Activated CD4-positive, alpha-beta T cell treated with anti-CD3 and anti-CD28 coated beads, Interleukin-2, amount 10 ng/mL, durations not matched to agents 24 days and 14 days (primary cell): ENCODE data around the gene KRTAP10-6. TPM values are rescaled to one million over a fixed set of nuclear protein-coding genes. Genes with fewer than 3 reads are reported as not detected.

ENCODE experiments used
- DNase-seq: peaks from one replicate; pipeline ENCODE4 v3.0.0; 2022
- H3K27ac Mint-ChIP-seq: one replicate; pipeline ENCODE4 v1.8.0; 2022; ENCODE audit warnings: mild to moderate bottlenecking, mixed read lengths
- H3K27me3 Mint-ChIP-seq: one replicate; pipeline ENCODE4 v1.8.0; 2022; ENCODE audit warnings: mixed read lengths
- H3K36me3 Mint-ChIP-seq: one replicate; pipeline ENCODE4 v1.8.0; 2022; ENCODE audit warnings: low read depth, mild to moderate bottlenecking, mixed read lengths
- H3K4me1 Mint-ChIP-seq: one replicate; pipeline ENCODE4 v1.8.0; 2021; ENCODE audit warnings: mixed read lengths
- H3K4me3 Mint-ChIP-seq: one replicate; pipeline ENCODE4 v1.8.0; 2022; ENCODE audit warnings: mild to moderate bottlenecking, moderate library complexity, mixed read lengths
- H3K9me3 Mint-ChIP-seq: one replicate; pipeline ENCODE4 v1.8.0; 2021; ENCODE audit warnings: mixed read lengths
- intact Hi-C: fragments of 100-400 bp; cut with micrococcal nuclease; formaldehyde crosslinking; loops from one replicate; pipeline ENCODE4 v1.15.1; 2023
- total RNA-seq: library from RNA; stranded (reverse); gene quantifications from 2 replicates; pipeline ENCODE4 v1.2.3, GENCODE V29; 2022

Gene KRTAP10-6
- total RNA-seq, 1 donor from 2014 or later, result not detected

GRCh38 chr21:44626673-44627143, 34.4 kb upstream of the KRTAP10-6 start, which contains the start of gene KRTAP10-9:
KRTAP10-9 (plus strand) TSS chr21:44627093; CDS start chr21:44627172, 79 bp downstream.
- Mint-ChIP-seq H3K36me3 (peaks cover 19% of the 10 kb centered on the region), H3K27ac (no peak within 1 kb of the TSS), H3K4me1 (peaks cover 5% of the 10 kb centered on the region), H3K4me3 (no peak within 1 kb of the TSS), H3K27me3 (peaks cover 4% of the 10 kb centered on the region), H3K9me3 (peaks cover 43% of the 10 kb centered on the region)
- intact Hi-C loops, result no loop called here
- DNase-seq, result no peak

DNA sequence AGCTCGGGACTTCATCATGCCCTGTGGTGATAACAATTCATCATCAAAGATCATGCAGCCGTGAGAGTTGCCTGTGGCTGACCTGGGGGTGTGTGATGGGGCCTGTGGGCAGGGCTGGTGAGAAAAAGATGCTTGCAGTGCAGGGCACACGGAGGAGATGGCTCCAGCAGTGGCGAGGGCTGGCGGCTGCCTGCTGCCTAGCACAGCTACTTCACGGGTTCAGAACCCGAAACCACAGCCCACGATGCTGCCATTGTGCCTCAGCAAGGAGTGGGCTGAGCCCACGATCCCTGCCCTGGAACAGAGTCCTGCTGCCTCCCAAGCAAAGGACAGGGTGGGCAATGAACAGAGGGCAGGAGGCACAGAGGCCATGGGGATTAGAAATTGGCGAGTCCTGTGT, 34.0 kb upstream of the KRTAP10-6 start:
- Mint-ChIP-seq H3K36me3 (peaks cover 17% of the 10 kb centered on the region), H3K4me3 (no peak overlapping the region), H3K27ac (no peak overlapping the region), H3K27me3 (peaks cover 2% of the 10 kb centered on the region), H3K4me1 (peaks cover 4% of the 10 kb centered on the region), H3K9me3 (peaks cover 40% of the 10 kb centered on the region)
- intact Hi-C loops, result no loop called here
- DNase-seq, result no peak

DNA sequence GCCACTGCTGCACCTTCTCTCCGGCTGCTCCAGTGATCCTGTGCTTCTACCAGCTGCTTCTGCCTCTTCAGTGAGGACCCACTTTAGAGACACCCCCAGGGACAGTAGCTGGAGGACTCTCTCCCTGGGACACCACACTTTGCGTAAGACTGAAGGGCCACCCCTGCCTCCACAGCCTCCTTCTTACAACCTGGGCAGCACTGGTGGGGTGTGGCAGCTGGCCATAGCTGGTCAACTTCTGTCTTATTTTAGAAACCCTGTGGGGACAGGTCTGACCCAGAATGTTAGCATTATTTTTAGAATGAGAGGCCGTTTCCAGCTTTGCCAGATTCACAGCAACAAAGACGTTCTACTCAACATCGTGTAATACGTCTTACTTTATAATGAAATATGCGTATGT, 33.5 kb upstream of the KRTAP10-6 start:
- Mint-ChIP-seq H3K27ac (no peak overlapping the region), H3K27me3 (peaks cover 2% of the 10 kb centered on the region), H3K36me3 (peaks cover 15% of the 10 kb centered on the region), H3K9me3 (peaks cover 37% of the 10 kb centered on the region), H3K4me1 (peaks cover 4% of the 10 kb centered on the region), H3K4me3 (no peak overlapping the region)
- DNase-seq, result no peak
- intact Hi-C loops, result no loop called here

DNA sequence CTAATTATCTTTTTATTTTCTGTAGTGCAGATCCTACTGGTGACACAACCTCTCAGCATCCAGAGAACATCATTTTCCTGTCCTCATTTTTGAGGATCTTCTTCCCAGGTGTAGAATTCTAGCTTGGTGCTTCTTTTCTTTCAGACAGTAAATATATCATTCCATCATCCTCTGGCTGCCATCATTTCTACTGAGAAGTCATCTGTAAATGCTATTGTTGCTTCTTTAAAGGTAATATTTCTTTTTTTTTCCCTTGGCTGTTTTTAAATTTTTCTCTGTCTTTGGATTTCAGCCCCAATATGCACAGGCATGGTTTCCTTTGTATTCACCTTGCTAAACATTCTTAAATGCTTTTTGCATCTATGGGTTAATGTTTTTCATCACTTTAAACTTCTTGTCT, 31.3 kb upstream of the KRTAP10-6 start:
- DNase-seq, result no peak
- intact Hi-C loops, result no loop called here
- Mint-ChIP-seq H3K4me3 (no peak overlapping the region), H3K27ac (no peak overlapping the region), H3K36me3 (peaks cover 25% of the 10 kb centered on the region), H3K4me1 (peaks cover 12% of the 10 kb centered on the region), H3K9me3 (peaks cover 45% of the 10 kb centered on the region), H3K27me3 (peaks cover 2% of the 10 kb centered on the region)

DNA sequence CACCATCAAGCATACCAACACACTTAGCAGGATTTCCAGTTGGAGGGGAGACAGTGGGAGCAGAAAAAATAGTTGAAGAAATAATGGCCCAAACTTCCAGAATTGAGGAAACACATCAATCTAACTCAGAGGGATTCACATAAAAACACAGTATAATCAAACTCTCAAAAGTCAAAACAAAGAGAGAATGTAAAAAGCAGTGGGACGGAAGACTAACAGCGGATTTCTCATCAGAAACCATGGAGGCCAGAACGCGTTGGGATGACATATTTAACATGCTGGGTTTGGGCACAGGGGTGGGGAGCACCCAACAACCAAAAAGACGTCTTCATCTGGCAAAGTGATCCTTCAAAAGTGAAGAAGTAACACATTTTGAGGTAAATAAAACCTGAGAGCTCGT, 27.6 kb upstream of the KRTAP10-6 start:
- peaks cover 44% of the 10 kb centered on the region for H3K9me3 Mint-ChIP-seq
- no peak for DNase-seq
- H3K27ac Mint-ChIP-seq, result no peak overlapping the region
- no peak overlapping the region for H3K4me3 Mint-ChIP-seq
- H3K27me3 Mint-ChIP-seq, result peaks cover 2% of the 10 kb centered on the region
- peaks cover 17% of the 10 kb centered on the region for H3K4me1 Mint-ChIP-seq
- intact Hi-C loops, result no loop called here
- peaks cover 28% of the 10 kb centered on the region for H3K36me3 Mint-ChIP-seq

DNA sequence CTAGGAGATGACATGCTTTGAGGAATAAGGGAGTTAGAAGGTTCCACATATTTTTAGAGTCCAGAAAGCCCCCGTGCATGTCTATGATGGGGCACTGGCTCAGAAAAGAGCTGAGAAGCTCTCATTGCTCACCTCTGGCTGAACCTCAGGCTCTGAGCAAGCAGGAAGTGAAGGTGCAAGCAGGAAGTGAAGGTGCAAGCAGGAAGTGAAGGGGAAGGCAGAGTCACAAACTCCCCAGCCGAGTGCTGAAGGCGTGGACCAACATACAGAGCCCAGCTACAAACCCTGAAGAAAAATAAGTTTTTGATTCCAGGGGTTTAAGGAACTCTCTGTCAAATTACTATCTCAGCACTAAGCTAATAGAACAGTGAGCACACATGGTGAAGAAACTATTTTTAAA, 26.6 kb upstream of the KRTAP10-6 start:
- peaks cover 2% of the 10 kb centered on the region for H3K27me3 Mint-ChIP-seq
- peak; percentile 84 for DNase-seq
- peaks cover 34% of the 10 kb centered on the region for H3K9me3 Mint-ChIP-seq
- intact Hi-C loops, result no loop called here
- H3K36me3 Mint-ChIP-seq, result peaks cover 25% of the 10 kb centered on the region
- H3K4me3 Mint-ChIP-seq, result peak overlapping the region; percentile 60
- peak overlapping the region; percentile 87 for H3K27ac Mint-ChIP-seq
- H3K4me1 Mint-ChIP-seq, result peaks cover 17% of the 10 kb centered on the region

GRCh38 chr21:44618504-44618903, 26.2 kb upstream of the KRTAP10-6 start:
- H3K4me3 Mint-ChIP-seq, result peak overlapping the region; percentile 60
- H3K4me1 Mint-ChIP-seq, result peaks cover 17% of the 10 kb centered on the region
- peaks cover 23% of the 10 kb centered on the region for H3K36me3 Mint-ChIP-seq
- peaks cover 30% of the 10 kb centered on the region for H3K9me3 Mint-ChIP-seq
- no peak for DNase-seq
- peaks cover 2% of the 10 kb centered on the region for H3K27me3 Mint-ChIP-seq
- intact Hi-C loops, result no loop called here
- peak overlapping the region; percentile 87 for H3K27ac Mint-ChIP-seq

GRCh38 chr21:44617071-44617501, 24.8 kb upstream of the KRTAP10-6 start:
- peaks cover 22% of the 10 kb centered on the region for H3K9me3 Mint-ChIP-seq
- no peak for DNase-seq
- no peak overlapping the region for H3K4me3 Mint-ChIP-seq
- intact Hi-C loops, result no loop called here
- peaks cover 17% of the 10 kb centered on the region for H3K4me1 Mint-ChIP-seq
- no peaks in the 10 kb centered on the region for H3K27me3 Mint-ChIP-seq
- no peak overlapping the region for H3K27ac Mint-ChIP-seq
- H3K36me3 Mint-ChIP-seq, result peaks cover 22% of the 10 kb centered on the region

DNA sequence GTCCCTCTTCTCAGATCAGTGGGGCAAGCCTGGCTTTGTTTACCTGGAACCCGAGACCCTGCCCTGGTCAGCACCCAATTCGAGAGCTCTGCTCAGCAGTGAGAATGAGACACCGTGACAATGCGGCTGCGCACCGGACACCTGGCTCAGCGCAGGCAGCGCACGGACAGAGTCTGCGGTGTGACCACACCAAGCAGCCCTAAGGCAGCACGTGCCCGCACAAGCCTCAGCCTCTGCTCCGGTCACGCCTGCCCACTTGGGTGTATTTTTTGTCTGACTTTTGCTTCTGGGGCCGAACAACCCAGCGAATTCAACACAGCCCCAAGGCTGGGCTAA, 24.3 kb upstream of the KRTAP10-6 start:
- peaks cover 22% of the 10 kb centered on the region for H3K36me3 Mint-ChIP-seq
- no peak for DNase-seq
- H3K27me3 Mint-ChIP-seq, result no peaks in the 10 kb centered on the region
- H3K4me3 Mint-ChIP-seq, result no peak overlapping the region
- peaks cover 22% of the 10 kb centered on the region for H3K9me3 Mint-ChIP-seq
- H3K4me1 Mint-ChIP-seq, result peaks cover 17% of the 10 kb centered on the region
- H3K27ac Mint-ChIP-seq, result no peak overlapping the region
- intact Hi-C loops, result no loop called here

DNA sequence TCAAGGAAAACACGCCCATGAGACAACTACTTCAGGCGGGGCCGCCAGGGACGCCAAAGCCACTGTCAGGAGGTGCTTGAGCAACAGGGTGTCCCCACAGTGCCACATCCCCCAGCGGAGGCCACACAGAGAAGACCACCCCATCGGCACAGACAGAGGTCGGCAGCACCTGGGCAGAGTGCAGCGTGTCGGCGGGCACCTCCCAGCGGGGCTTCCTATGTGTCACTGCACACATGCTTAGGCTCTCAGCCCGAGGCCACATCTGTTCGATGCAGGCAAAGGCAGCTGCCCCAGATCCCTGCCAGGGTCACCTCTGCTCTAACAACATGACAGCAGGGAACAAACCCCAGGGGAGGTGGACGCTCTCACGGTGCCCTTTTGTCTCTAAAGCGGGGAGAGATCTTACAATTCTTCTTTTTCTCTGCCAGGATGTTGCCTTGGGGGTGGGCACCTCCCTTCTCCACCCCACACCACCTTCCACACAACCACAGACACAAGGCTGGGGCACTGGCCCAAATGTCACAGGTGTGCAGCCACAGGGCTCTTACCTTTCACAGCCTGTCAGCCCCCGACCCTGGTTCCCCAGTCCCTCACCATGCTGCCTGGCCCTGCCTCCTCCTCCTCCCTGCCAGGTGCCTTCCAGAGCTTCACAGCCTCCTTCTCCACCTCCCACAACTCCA, 23.7 kb upstream of the KRTAP10-6 start:
- intact Hi-C loops, result no loop called here
- H3K36me3 Mint-ChIP-seq, result peaks cover 22% of the 10 kb centered on the region
- no peak for DNase-seq
- peaks cover 17% of the 10 kb centered on the region for H3K4me1 Mint-ChIP-seq
- H3K4me3 Mint-ChIP-seq, result no peak overlapping the region
- peaks cover 27% of the 10 kb centered on the region for H3K9me3 Mint-ChIP-seq
- no peaks in the 10 kb centered on the region for H3K27me3 Mint-ChIP-seq
- H3K27ac Mint-ChIP-seq, result no peak overlapping the region

DNA sequence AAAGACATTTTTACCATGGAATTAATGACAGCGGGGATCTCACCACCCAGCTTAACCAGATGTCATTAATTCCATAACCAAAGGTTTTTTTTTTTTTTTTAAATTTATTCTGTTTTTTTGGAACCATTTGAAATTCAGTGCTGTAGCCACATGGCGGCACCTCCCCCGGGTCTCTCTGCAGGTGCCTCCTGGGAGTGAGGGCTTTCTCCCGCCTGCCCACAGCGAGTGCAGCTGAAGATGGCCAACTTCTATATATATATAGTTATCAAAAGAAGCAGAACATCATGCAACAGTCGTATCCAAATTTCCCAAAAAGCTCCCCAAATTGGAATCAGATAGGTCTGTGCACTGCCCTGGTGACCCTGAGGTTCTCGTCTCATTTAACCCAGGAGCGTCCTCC, 23.2 kb upstream of the KRTAP10-6 start:
- no peak for DNase-seq
- Mint-ChIP-seq H3K27me3 (no peaks in the 10 kb centered on the region), H3K9me3 (peaks cover 26% of the 10 kb centered on the region), H3K4me3 (no peak overlapping the region), H3K36me3 (peaks cover 18% of the 10 kb centered on the region), H3K27ac (no peak overlapping the region), H3K4me1 (peaks cover 17% of the 10 kb centered on the region)
- intact Hi-C loops, result no loop called here

DNA sequence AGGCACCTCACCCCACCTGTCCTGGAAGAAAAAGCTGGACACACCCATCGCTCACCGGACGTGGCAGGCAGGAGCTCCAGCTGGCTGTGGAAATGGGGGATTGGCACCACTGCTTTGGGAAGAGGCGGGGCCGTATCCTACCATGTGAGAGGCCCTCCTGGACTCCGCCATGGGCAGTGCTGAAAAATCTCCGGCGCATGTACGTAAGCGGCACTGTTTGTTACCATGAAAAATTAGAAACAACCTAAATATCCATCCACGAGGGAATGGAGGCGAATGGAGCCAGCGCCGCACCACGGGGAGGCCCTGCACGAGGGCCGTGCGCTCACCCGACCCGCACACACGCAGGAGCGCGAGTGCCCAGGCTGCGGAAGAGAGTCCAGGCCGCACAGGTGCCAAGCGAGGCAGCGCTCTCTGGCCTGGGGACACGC, 22.7 kb upstream of the KRTAP10-6 start:
- peaks cover 15% of the 10 kb centered on the region for H3K36me3 Mint-ChIP-seq
- no peak overlapping the region for H3K27ac Mint-ChIP-seq
- no peak overlapping the region for H3K4me3 Mint-ChIP-seq
- H3K27me3 Mint-ChIP-seq, result no peaks in the 10 kb centered on the region
- no peak for DNase-seq
- intact Hi-C loops, result no loop called here
- peaks cover 17% of the 10 kb centered on the region for H3K4me1 Mint-ChIP-seq
- peaks cover 26% of the 10 kb centered on the region for H3K9me3 Mint-ChIP-seq

- Mint-ChIP-seq H3K4me1 (peaks cover 12% of the 10 kb centered on the region), H3K9me3 (peaks cover 27% of the 10 kb centered on the region), H3K36me3 (peaks cover 8% of the 10 kb centered on the region), H3K27me3 (no peaks in the 10 kb centered on the region), H3K27ac (no peak overlapping the region), H3K4me3 (no peak overlapping the region)
- intact Hi-C loops, result no loop called here
- DNase-seq, result no peak
Measured at GRCh38 chr21:44614161-44614631, 21.9 kb upstream of the KRTAP10-6 start.

DNA sequence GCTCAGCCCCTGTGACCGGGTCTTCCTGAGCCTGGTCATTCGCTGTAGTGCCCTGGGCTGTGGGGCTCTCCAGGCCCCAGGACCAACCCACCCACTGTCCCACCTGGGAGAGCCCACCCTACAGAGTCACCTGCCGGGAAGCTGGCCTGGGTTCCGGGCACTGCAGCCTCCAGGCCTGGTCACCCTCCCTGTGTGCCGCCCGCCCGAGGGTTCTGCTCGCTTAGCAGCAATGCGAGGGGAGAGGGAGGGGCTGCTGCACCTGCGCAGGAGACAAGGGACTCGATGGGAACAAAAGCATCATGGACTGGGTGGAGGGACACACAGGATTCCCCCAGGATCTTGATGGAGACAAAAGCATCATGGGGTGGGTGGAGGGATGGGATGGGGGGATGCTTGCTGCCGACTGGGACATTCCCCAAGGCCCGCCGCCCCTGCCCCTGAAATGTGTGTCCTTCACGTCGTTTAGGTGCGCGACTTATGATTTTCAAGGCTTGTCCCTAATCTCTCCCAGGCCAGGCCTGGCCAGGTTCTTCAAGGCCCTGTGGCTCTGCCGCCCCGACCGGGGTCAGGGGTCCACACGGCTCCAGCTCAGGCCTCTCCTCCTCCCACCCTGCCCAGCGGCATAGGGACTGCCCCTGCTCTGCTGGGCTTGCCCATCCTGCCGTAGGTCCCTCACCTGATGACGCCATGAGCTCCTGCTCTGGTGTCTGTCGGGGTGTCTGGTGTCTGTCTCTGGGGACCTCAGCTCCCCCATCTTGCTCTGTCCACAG, 21.3 kb upstream of the KRTAP10-6 start:
- intact Hi-C loops, result no loop called here
- Mint-ChIP-seq H3K4me1 (peaks cover 5% of the 10 kb centered on the region), H3K9me3 (peaks cover 26% of the 10 kb centered on the region), H3K27me3 (no peaks in the 10 kb centered on the region), H3K27ac (no peak overlapping the region), H3K36me3 (peaks cover 4% of the 10 kb centered on the region), H3K4me3 (no peak overlapping the region)
- DNase-seq, result no peak
